ENCODE results near the gene CABP5. TPM values are rescaled to one million over a fixed set of nuclear protein-coding genes. Genes with fewer than 3 reads are reported as not detected.

Gene CABP5
- total RNA-seq, 3 donors from 2014 or later (not counting 1 experiment from before 2014, with no cell fraction given): 0.38 to 0.96 TPM; not detected in 1

DNA sequence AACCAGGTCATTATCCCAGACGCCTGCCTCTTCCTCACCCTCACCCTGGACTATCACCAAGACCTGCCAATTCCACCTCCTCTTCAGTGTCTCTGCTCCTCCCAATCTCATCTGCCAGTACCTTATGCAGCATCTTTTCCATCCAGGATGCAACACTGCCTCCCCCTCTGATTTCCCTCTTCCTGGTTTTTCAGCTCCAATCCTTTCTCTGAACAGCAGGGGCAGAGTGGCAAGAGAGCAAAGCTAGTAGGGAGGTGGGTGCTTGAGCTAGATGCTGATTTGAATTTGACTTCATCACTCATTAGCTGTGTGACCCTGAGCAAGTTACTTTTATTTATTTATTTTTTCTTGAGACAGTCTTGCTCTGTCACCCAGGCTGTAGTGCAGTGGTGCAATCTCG, 25.6 kb upstream of the CABP5 start:
- no peaks in the 10 kb centered on the region for H3K9me3 ChIP-seq (ENCODE audit: control insufficient read depth, insufficient read depth, low read length)
- no peaks in the 10 kb centered on the region for H3K4me1 Mint-ChIP-seq
- H3K4me1 ChIP-seq (ENCODE audit: control insufficient read depth, insufficient read depth, low read length): no peaks in the 10 kb centered on the region
- intact Hi-C loops (cut with micrococcal nuclease): no loop called here
- H3K4me3 ChIP-seq (ENCODE audit: low read length): no peak overlapping the region
- no peak for DNase-seq
- no peak for ATAC-seq
- H3K27me3 ChIP-seq (ENCODE audit: control insufficient read depth, insufficient read depth, low read length): no peaks in the 10 kb centered on the region
- TF ChIP-seq, protein P1, sequence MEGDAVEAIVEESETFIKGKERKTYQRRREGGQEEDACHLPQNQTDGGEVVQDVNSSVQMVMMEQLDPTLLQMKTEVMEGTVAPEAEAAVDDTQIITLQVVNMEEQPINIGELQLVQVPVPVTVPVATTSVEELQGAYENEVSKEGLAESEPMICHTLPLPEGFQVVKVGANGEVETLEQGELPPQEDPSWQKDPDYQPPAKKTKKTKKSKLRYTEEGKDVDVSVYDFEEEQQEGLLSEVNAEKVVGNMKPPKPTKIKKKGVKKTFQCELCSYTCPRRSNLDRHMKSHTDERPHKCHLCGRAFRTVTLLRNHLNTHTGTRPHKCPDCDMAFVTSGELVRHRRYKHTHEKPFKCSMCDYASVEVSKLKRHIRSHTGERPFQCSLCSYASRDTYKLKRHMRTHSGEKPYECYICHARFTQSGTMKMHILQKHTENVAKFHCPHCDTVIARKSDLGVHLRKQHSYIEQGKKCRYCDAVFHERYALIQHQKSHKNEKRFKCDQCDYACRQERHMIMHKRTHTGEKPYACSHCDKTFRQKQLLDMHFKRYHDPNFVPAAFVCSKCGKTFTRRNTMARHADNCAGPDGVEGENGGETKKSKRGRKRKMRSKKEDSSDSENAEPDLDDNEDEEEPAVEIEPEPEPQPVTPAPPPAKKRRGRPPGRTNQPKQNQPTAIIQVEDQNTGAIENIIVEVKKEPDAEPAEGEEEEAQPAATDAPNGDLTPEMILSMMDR (IDR thresholded peaks at IDR 0.05): no peak
- H3K27ac Mint-ChIP-seq: no peak overlapping the region
- no peaks in the 10 kb centered on the region for H3K36me3 Mint-ChIP-seq
- no peaks in the 10 kb centered on the region for H3K9me3 Mint-ChIP-seq
- 78% methylated on average over 2 of the region's 2 CpGs for WGBS (ENCODE audit: insufficient coverage)
- no peaks in the 10 kb centered on the region for H3K36me3 ChIP-seq (ENCODE audit: control insufficient read depth, insufficient read depth, low read length)
- no peak overlapping the region for H3K27ac ChIP-seq (ENCODE audit: low read length)
- H3K4me3 Mint-ChIP-seq: no peak overlapping the region
- no peaks in the 10 kb centered on the region for H3K27me3 Mint-ChIP-seq (ENCODE audit: low read depth in 2 of 2)

DNA sequence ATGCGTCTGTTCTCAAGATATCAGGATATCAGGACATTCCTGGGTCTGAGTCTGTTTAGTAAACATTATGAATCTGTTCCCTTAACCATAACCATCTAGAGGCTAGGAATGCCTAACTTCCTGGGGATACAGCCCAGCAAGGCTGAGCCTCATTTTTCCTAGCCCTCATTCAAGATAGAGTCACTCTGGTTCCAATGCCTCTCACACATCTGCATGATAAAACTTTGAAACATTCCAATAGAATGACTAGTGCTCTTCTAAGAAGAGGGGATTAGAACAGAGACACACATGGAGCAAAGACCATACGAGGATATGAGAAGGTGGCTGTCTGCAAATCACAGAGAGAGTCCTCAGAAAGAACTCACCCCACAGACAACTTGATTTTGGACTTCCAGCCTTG, 20.6 kb upstream of the CABP5 start:
- no peak overlapping the region for H3K27ac Mint-ChIP-seq
- no peaks in the 10 kb centered on the region for H3K4me1 Mint-ChIP-seq
- no peak overlapping the region for H3K27ac ChIP-seq (ENCODE audit: low read length)
- no peak overlapping the region for H3K4me3 ChIP-seq (ENCODE audit: low read length)
- no peaks in the 10 kb centered on the region for H3K36me3 Mint-ChIP-seq
- H3K9me3 ChIP-seq (ENCODE audit: control insufficient read depth, insufficient read depth, low read length): no peaks in the 10 kb centered on the region
- ATAC-seq: no peak
- TF ChIP-seq, protein P1 (IDR thresholded peaks at IDR 0.05): no peak
- peaks cover 5 to 31% of the 10 kb centered on the region in 2 donors for H3K27me3 Mint-ChIP-seq (ENCODE audit: low read depth in 2 of 2)
- no peaks in the 10 kb centered on the region for H3K9me3 Mint-ChIP-seq
- H3K4me1 ChIP-seq (ENCODE audit: control insufficient read depth, insufficient read depth, low read length): no peaks in the 10 kb centered on the region
- intact Hi-C loops (cut with micrococcal nuclease): no loop called here
- no peak overlapping the region for H3K4me3 Mint-ChIP-seq
- 83% methylated on average over 2 of the region's 2 CpGs for WGBS (ENCODE audit: insufficient coverage)
- DNase-seq: no peak
- H3K27me3 ChIP-seq (ENCODE audit: control insufficient read depth, insufficient read depth, low read length): no peaks in the 10 kb centered on the region
- no peaks in the 10 kb centered on the region for H3K36me3 ChIP-seq (ENCODE audit: control insufficient read depth, insufficient read depth, low read length)

DNA sequence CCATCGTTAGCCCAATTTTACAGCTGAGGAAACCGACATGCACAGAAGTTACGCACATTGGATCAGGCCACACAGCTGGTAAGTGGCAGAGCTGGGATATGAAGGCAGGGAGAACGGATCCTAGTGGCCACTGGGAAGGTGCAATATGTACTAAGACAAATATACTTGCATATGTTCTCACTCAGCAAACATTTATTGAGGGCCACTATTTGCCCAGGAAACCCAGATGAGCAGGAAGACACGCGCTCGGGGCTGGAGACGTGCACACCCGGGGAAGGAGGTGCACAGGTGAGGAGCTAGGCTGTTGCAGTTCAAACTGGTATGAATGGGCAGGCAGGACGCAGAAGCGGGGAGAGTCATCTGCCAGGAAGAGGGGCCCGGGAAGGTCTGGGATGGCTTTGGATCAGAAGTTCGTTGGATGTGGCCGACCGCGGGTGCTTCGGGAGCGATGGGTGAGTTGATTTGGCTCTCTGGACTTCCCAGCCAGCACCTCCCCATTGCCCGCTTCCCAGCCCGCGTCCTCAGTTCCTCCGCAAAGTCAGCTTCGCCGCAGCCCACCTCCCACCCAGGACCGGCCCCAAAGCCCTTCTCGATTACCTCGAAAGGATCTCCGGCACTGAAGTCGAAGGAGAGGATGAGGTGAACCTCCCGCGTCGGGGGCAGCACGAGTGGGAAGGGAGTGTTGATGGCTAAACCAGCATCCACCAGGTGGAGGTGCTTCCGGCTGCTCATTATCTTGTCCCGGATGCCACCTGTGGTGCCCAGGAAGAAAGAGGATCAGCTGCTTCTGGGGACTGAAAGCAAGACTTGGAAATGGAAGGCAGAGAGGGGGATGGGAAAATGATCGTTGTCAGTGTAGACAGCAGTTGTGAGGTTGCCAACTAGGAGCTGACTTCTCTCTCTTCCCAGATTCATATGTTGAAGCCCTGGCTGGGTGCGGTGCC, 17.8 kb upstream of the CABP5 start:
- no peak overlapping the region for H3K4me3 ChIP-seq (ENCODE audit: low read length)

More for the DNA sequence above, 17.8 kb upstream of the CABP5 start:
- H3K4me1 ChIP-seq (ENCODE audit: control insufficient read depth, insufficient read depth, low read length): no peaks in the 10 kb centered on the region
- intact Hi-C loops (cut with micrococcal nuclease): no loop called here
- Mint-ChIP-seq H3K4me1 (no peaks in the 10 kb centered on the region), H3K9me3 (no peaks in the 10 kb centered on the region), H3K27ac (no peak overlapping the region), H3K4me3 (no peak overlapping the region), H3K36me3 (no peaks in the 10 kb centered on the region), H3K27me3 (ENCODE audit: low read depth in 2 of 2) (peaks cover 6 to 31% of the 10 kb centered on the region in 2 donors)
- H3K9me3 ChIP-seq (ENCODE audit: control insufficient read depth, insufficient read depth, low read length): no peaks in the 10 kb centered on the region
- DNase-seq: no peak
- H3K27me3 ChIP-seq (ENCODE audit: control insufficient read depth, insufficient read depth, low read length): no peaks in the 10 kb centered on the region
- no peaks in the 10 kb centered on the region for H3K36me3 ChIP-seq (ENCODE audit: control insufficient read depth, insufficient read depth, low read length)
- H3K27ac ChIP-seq (ENCODE audit: low read length): no peak overlapping the region
- 55% methylated on average over 37 of the region's 37 CpGs for WGBS (ENCODE audit: insufficient coverage)
- no peak for ATAC-seq
- TF ChIP-seq, protein P1 (IDR thresholded peaks at IDR 0.05): no peak

Data from natural killer cell (primary cell).